NB4 (cell line): ENCODE data around the gene MT1X.

Source experiments
- DNase-seq: peaks from one replicate; pipeline ENCODE4 v3.0.0; 2010; ENCODE audit warnings: low read depth
- H3K4me3 ChIP-seq: one replicate; pipeline ENCODE4 v1.5.1; 2011; ENCODE audit warnings: mild to moderate bottlenecking, low read depth, low read length, moderate library complexity
- CTCF ChIP-seq: IDR thresholded peaks from one replicate; pipeline ENCODE4 v1.5.1; 2012; ENCODE audit warnings: low read depth, low read length
- MAX ChIP-seq: IDR thresholded peaks from 2 replicates; pipeline ENCODE4 v1.6.1; 2011; ENCODE audit warnings: low read depth, low read length
- MYC ChIP-seq: IDR thresholded peaks from 2 replicates; pipeline ENCODE4 v1.6.1; 2011; ENCODE audit warnings: low read depth, low read length
- POLR2A ChIP-seq: IDR thresholded peaks from 2 replicates; pipeline ENCODE4 v1.6.1; 2011; ENCODE audit warnings: mild to moderate bottlenecking; ENCODE audit not compliant: insufficient read length; ENCODE audit errors: extremely low read depth

The MT1X gene

DNA sequence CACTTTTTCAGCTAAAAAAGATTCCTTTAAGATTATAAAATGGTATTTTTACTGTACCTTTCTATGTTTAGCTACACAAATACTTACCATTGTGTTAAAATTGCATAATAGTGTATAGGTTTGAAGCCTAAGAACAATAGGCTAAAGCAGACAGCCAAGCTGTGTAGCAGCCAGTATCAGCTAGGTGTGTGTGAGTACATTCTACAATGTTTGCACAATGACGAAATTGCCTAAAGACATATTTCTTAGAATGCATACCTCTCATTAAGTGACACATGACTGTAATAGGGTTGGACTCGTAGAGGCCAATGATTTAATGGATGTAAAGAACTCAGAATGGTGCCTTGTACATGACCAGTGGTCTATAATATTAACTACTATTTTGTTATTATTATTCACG lies 32.5 kb upstream of the MT1X start:
- DNase-seq, result no peak
- TF ChIP-seq CTCF, result no peak
- TF ChIP-seq MAX, result no peak
- no peak for TF ChIP-seq POLR2A
- no peak for TF ChIP-seq MYC
- H3K4me3 ChIP-seq, result no peak overlapping the region

DNA sequence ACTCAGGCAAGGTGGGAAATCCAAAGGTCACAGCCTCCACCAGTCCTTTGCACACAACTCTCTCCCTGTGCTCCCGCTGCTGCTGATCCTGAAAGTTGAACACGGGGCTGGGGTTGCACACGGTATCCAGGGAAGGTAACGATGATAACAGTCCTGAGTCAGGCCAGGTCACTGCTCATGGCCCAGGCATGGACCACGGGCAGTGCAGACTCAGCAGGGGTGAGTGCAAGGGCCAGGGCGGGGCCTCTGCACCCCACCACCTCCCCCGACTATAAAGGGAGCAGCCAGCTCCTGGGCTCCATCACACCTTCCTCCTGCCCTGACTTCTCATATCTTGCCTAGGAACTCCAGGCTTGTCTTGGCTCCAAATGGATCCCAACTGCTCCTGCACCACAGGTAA lies 30.7 kb upstream of the MT1X start, which contains the start of gene MT1B:
MT1B (plus strand) TSS at position 301 of the 400 bp plus-strand sequence; CDS start at position 369, 68 bp downstream.
- no peak within 1 kb of the TSS for H3K4me3 ChIP-seq
- TF ChIP-seq MYC (no peak), POLR2A (no peak), MAX (no peak), CTCF (no peak)
- DNase-seq, result no peak

DNA sequence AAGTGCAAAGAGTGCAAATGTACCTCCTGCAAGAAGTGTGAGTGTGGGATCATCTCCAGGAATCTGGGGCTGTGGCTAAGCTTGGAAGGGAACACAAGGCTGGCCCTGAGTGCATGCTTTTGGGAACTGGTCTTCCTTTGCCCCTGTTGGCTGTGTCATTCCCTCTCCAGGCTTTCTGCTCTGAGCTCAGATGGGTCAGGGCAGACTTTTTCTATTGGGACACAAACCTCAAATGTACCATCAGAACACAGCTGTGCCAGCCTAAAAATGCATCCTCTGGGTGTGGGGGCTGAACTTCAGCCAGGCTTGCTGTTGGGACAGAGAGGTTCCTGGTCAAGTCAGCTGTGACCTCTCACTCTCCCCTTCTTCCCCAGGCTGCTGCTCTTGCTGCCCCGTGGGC lies 29.7 kb upstream of the MT1X start:
- TF ChIP-seq POLR2A (no peak), MAX (no peak), MYC (no peak), CTCF (no peak)
- no peak overlapping the region for H3K4me3 ChIP-seq
- DNase-seq, result no peak

DNA sequence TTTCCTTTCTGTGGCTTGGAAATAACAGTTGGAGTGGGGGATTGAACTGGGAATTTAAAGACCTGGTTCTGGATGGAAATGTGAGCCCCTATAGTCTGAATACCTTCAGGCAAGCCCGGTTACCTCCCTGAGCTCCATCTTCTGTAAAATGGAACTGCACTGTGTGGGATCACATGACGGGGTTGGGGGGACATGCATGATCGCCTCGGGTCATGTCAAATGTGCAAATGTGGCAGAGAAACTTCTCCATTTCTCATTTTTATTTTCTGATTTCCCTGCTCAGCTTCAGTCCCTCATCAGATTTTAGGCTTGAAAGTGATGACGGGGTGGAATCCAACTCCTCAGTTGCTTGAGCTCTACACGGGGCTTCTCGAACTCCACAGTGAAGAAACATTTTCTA lies 29.1 kb upstream of the MT1X start:
- no peak for TF ChIP-seq POLR2A
- no peak for TF ChIP-seq MYC
- no peak for TF ChIP-seq MAX
- TF ChIP-seq CTCF, result no peak
- no peak for DNase-seq
- no peak overlapping the region for H3K4me3 ChIP-seq

- H3K4me3 ChIP-seq, result peak within 1 kb of the TSS; percentile 86
- TF ChIP-seq MYC (no peak), MAX (no peak), CTCF (no peak), POLR2A (peak; percentile 24)
- DNase-seq, result peak; percentile 90
Observed at GRCh38 chr16:56657555-56658326, 24.5 kb upstream of the MT1X start, which contains the start of gene MT1F. MT1F (plus strand) TSS chr16:56657959; CDS start chr16:56658059, 100 bp downstream.
